Stimulated activated naive CD8-positive, alpha-beta T cell treated with anti-CD3 and anti-CD28 coated beads, Interleukin-15, Interleukin-2, amounts not matched to agents 100 ng/mL and 50 ng/mL, for 24 hours (primary cell): ENCODE results near the gene PRKAG2.
A peak's percentile ranks its signal among the peaks of the same experiment; 100 is the strongest.

Source experiments
- H3K27ac Mint-ChIP-seq: one replicate; pipeline ENCODE4 v1.8.0; 2021; ENCODE audit warnings: mild to moderate bottlenecking, mixed read lengths
- H3K27me3 Mint-ChIP-seq: one replicate; pipeline ENCODE4 v1.8.0; 2021; ENCODE audit warnings: mixed read lengths
- H3K36me3 Mint-ChIP-seq: one replicate; pipeline ENCODE4 v1.8.0; 2021; ENCODE audit warnings: low read depth, mixed read lengths
- H3K4me1 Mint-ChIP-seq: one replicate; pipeline ENCODE4 v1.8.0; 2021; ENCODE audit warnings: low read depth, mixed read lengths
- H3K4me3 Mint-ChIP-seq: one replicate; pipeline ENCODE4 v1.8.0; 2021; ENCODE audit warnings: mild to moderate bottlenecking, mixed read lengths
- H3K9me3 Mint-ChIP-seq: one replicate; pipeline ENCODE4 v1.8.0; 2021; ENCODE audit warnings: mixed read lengths

The PRKAG2 gene

GRCh38 chr7:151867912-151868311 is 9.0 kb downstream of the PRKAG2 start:
- Mint-ChIP-seq H3K9me3 (no peaks in the 10 kb centered on the region), H3K4me3 (no peak overlapping the region), H3K36me3 (no peaks in the 10 kb centered on the region), H3K4me1 (peaks cover 4% of the 10 kb centered on the region), H3K27me3 (no peaks in the 10 kb centered on the region), H3K27ac (peak overlapping the region; percentile 51)

GRCh38 chr7:151866761-151867655 is 9.9 kb downstream of the PRKAG2 start:
- no peaks in the 10 kb centered on the region for H3K27me3 Mint-ChIP-seq

GRCh38 chr7:151866028-151866427 is 10.9 kb downstream of the PRKAG2 start:
- Mint-ChIP-seq H3K9me3 (no peaks in the 10 kb centered on the region), H3K36me3 (no peaks in the 10 kb centered on the region), H3K27me3 (no peaks in the 10 kb centered on the region), H3K4me3 (no peak overlapping the region), H3K27ac (no peak overlapping the region), H3K4me1 (peaks cover 3% of the 10 kb centered on the region)

More at GRCh38 chr7:151866761-151867655, 9.9 kb downstream of the PRKAG2 start:
- H3K4me3 Mint-ChIP-seq: no peak overlapping the region
- no peaks in the 10 kb centered on the region for H3K36me3 Mint-ChIP-seq
- no peak overlapping the region for H3K27ac Mint-ChIP-seq
- H3K4me1 Mint-ChIP-seq: peaks cover 3% of the 10 kb centered on the region
- no peaks in the 10 kb centered on the region for H3K9me3 Mint-ChIP-seq

- Mint-ChIP-seq H3K4me1 (no peaks in the 10 kb centered on the region), H3K27ac (no peak overlapping the region), H3K36me3 (no peaks in the 10 kb centered on the region), H3K9me3 (no peaks in the 10 kb centered on the region), H3K4me3 (no peak overlapping the region), H3K27me3 (no peaks in the 10 kb centered on the region)
Measured at GRCh38 chr7:151865070-151865670, 11.7 kb downstream of the PRKAG2 start.

GRCh38 chr7:151864561-151864960 is 12.4 kb downstream of the PRKAG2 start:
- no peak overlapping the region for H3K4me3 Mint-ChIP-seq
- H3K27me3 Mint-ChIP-seq: no peaks in the 10 kb centered on the region
- H3K36me3 Mint-ChIP-seq: no peaks in the 10 kb centered on the region
- no peaks in the 10 kb centered on the region for H3K9me3 Mint-ChIP-seq
- H3K4me1 Mint-ChIP-seq: no peaks in the 10 kb centered on the region
- H3K27ac Mint-ChIP-seq: peak overlapping the region; percentile 31

- no peaks in the 10 kb centered on the region for H3K9me3 Mint-ChIP-seq
- H3K27me3 Mint-ChIP-seq: no peaks in the 10 kb centered on the region
- peak overlapping the region; percentile 31 for H3K27ac Mint-ChIP-seq
- no peaks in the 10 kb centered on the region for H3K36me3 Mint-ChIP-seq
- no peak overlapping the region for H3K4me3 Mint-ChIP-seq
- H3K4me1 Mint-ChIP-seq: no peaks in the 10 kb centered on the region
Measured at GRCh38 chr7:151864081-151864480, 12.8 kb downstream of the PRKAG2 start.

GRCh38 chr7:151863386-151864079 is 13.4 kb downstream of the PRKAG2 start:
- Mint-ChIP-seq H3K9me3 (no peaks in the 10 kb centered on the region), H3K36me3 (no peaks in the 10 kb centered on the region), H3K4me3 (no peak overlapping the region), H3K4me1 (no peaks in the 10 kb centered on the region), H3K27ac (no peak overlapping the region), H3K27me3 (no peaks in the 10 kb centered on the region)

- H3K27ac Mint-ChIP-seq: no peak overlapping the region
- H3K4me1 Mint-ChIP-seq: no peaks in the 10 kb centered on the region
- H3K9me3 Mint-ChIP-seq: no peaks in the 10 kb centered on the region
- H3K27me3 Mint-ChIP-seq: no peaks in the 10 kb centered on the region
- no peaks in the 10 kb centered on the region for H3K36me3 Mint-ChIP-seq
- H3K4me3 Mint-ChIP-seq: no peak overlapping the region
Measured at GRCh38 chr7:151862606-151863381, 14.1 kb downstream of the PRKAG2 start.

- no peaks in the 10 kb centered on the region for H3K9me3 Mint-ChIP-seq
- H3K27me3 Mint-ChIP-seq: no peaks in the 10 kb centered on the region
- H3K27ac Mint-ChIP-seq: no peak overlapping the region
- H3K4me1 Mint-ChIP-seq: peaks cover 9% of the 10 kb centered on the region
- no peaks in the 10 kb centered on the region for H3K36me3 Mint-ChIP-seq
- no peak overlapping the region for H3K4me3 Mint-ChIP-seq
Measured at GRCh38 chr7:151861881-151862280, 15.0 kb downstream of the PRKAG2 start.

- Mint-ChIP-seq H3K4me3 (no peak overlapping the region), H3K27ac (peak overlapping the region; percentile 26), H3K4me1 (peaks cover 13% of the 10 kb centered on the region), H3K27me3 (no peaks in the 10 kb centered on the region), H3K9me3 (no peaks in the 10 kb centered on the region), H3K36me3 (no peaks in the 10 kb centered on the region)
Measured at GRCh38 chr7:151860771-151861170, 16.1 kb downstream of the PRKAG2 start.

GRCh38 chr7:151859948-151860685 is 16.8 kb downstream of the PRKAG2 start:
- Mint-ChIP-seq H3K36me3 (no peaks in the 10 kb centered on the region), H3K9me3 (no peaks in the 10 kb centered on the region), H3K4me3 (no peak overlapping the region), H3K4me1 (peaks cover 13% of the 10 kb centered on the region), H3K27ac (no peak overlapping the region), H3K27me3 (no peaks in the 10 kb centered on the region)

GRCh38 chr7:151859111-151859947 is 17.6 kb downstream of the PRKAG2 start:
- H3K36me3 Mint-ChIP-seq: no peaks in the 10 kb centered on the region

GRCh38 chr7:151858456-151858855 is 18.5 kb downstream of the PRKAG2 start:
- Mint-ChIP-seq H3K4me1 (peaks cover 19% of the 10 kb centered on the region), H3K36me3 (no peaks in the 10 kb centered on the region), H3K27me3 (no peaks in the 10 kb centered on the region), H3K27ac (no peak overlapping the region), H3K9me3 (no peaks in the 10 kb centered on the region), H3K4me3 (no peak overlapping the region)

More at GRCh38 chr7:151859111-151859947, 17.6 kb downstream of the PRKAG2 start:
- Mint-ChIP-seq H3K4me1 (peaks cover 13% of the 10 kb centered on the region), H3K27ac (no peak overlapping the region), H3K4me3 (no peak overlapping the region), H3K27me3 (no peaks in the 10 kb centered on the region), H3K9me3 (no peaks in the 10 kb centered on the region)
